Measurements from ENCODE around the gene PDE6G. TPM values are rescaled to one million over a fixed set of nuclear protein-coding genes. Genes with fewer than 3 reads are reported as not detected.

Gene PDE6G
- total and polyA plus RNA-seq, 2 of the 8 experiments (the other 6 are each of a cell fraction or from before 2014, with no cell fraction given) = 5.8 to 12.9 TPM

DNA sequence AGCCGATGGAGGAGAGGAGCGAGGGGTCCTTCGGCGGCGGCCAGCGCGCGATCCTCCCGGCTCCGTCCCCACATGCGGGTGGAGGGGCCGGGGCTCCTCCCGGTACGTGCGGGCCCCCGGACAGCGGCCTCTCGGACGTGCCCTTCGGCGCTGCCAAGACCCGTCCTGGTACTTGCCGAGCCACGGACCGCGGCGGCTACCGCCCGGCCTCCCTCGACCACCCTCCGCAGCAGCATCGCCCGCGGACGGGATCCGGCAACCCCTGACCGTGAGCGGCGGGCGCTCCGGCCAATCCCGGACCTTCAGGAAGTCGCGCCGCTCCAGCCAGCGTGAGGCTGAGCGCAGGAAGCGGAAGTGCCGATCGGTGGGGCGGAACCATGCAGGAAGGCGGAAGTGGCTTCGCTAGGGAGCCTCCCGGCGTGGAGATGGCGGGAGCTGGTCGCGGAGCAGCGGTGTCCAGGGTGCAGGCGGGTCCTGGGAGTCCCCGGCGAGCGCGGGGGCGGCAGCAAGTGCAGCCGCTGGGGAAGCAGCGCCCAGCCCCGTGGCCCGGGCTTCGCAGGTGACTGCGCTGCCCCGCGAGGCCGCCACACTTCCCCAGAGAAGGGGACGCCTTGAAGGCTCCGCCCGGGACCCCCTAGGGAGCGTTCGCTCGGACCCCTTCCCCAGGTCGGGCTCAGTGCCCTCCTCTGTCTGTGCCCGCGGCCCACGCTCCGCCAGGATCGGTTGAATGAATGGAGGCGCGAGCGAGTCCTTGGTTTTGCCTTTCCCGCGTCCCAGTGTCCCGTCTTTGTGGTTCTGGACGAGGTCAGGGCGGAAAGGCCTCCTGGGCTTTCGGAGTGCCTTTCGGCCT, 10.2 kb upstream of the PDE6G start, which contains the start of the genes CCDC137 and OXLD1 (continued):
- TF ChIP-seq, protein P1, sequence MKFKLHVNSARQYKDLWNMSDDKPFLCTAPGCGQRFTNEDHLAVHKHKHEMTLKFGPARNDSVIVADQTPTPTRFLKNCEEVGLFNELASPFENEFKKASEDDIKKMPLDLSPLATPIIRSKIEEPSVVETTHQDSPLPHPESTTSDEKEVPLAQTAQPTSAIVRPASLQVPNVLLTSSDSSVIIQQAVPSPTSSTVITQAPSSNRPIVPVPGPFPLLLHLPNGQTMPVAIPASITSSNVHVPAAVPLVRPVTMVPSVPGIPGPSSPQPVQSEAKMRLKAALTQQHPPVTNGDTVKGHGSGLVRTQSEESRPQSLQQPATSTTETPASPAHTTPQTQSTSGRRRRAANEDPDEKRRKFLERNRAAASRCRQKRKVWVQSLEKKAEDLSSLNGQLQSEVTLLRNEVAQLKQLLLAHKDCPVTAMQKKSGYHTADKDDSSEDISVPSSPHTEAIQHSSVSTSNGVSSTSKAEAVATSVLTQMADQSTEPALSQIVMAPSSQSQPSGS (IDR thresholded peaks at IDR 0.05; ENCODE audit: low read length) = no peak
- TF ChIP-seq KDM1A (IDR thresholded peaks at IDR 0.05; ENCODE audit: borderline replicate concordance, low read length) (no peak), FOSL1 (IDR thresholded peaks at IDR 0.05; ENCODE audit: insufficient read depth, low read depth, low read length) (no peak), CBX5 (IDR thresholded peaks at IDR 0.05; ENCODE audit: low read depth, low read length) (no peak), TAF1 (IDR thresholded peaks at IDR 0.05; ENCODE audit: low read depth, low read length) (peak; percentile 76), SUZ12 (IDR thresholded peaks at IDR 0.05; ENCODE audit: low read length) (no peak), GTF2F1 (IDR thresholded peaks at IDR 0.05; ENCODE audit: borderline replicate concordance, low read depth, low read length) (peak; percentile 27; the same call in 1 of the 2 replicates)
- TF ChIP-seq, protein P2, sequence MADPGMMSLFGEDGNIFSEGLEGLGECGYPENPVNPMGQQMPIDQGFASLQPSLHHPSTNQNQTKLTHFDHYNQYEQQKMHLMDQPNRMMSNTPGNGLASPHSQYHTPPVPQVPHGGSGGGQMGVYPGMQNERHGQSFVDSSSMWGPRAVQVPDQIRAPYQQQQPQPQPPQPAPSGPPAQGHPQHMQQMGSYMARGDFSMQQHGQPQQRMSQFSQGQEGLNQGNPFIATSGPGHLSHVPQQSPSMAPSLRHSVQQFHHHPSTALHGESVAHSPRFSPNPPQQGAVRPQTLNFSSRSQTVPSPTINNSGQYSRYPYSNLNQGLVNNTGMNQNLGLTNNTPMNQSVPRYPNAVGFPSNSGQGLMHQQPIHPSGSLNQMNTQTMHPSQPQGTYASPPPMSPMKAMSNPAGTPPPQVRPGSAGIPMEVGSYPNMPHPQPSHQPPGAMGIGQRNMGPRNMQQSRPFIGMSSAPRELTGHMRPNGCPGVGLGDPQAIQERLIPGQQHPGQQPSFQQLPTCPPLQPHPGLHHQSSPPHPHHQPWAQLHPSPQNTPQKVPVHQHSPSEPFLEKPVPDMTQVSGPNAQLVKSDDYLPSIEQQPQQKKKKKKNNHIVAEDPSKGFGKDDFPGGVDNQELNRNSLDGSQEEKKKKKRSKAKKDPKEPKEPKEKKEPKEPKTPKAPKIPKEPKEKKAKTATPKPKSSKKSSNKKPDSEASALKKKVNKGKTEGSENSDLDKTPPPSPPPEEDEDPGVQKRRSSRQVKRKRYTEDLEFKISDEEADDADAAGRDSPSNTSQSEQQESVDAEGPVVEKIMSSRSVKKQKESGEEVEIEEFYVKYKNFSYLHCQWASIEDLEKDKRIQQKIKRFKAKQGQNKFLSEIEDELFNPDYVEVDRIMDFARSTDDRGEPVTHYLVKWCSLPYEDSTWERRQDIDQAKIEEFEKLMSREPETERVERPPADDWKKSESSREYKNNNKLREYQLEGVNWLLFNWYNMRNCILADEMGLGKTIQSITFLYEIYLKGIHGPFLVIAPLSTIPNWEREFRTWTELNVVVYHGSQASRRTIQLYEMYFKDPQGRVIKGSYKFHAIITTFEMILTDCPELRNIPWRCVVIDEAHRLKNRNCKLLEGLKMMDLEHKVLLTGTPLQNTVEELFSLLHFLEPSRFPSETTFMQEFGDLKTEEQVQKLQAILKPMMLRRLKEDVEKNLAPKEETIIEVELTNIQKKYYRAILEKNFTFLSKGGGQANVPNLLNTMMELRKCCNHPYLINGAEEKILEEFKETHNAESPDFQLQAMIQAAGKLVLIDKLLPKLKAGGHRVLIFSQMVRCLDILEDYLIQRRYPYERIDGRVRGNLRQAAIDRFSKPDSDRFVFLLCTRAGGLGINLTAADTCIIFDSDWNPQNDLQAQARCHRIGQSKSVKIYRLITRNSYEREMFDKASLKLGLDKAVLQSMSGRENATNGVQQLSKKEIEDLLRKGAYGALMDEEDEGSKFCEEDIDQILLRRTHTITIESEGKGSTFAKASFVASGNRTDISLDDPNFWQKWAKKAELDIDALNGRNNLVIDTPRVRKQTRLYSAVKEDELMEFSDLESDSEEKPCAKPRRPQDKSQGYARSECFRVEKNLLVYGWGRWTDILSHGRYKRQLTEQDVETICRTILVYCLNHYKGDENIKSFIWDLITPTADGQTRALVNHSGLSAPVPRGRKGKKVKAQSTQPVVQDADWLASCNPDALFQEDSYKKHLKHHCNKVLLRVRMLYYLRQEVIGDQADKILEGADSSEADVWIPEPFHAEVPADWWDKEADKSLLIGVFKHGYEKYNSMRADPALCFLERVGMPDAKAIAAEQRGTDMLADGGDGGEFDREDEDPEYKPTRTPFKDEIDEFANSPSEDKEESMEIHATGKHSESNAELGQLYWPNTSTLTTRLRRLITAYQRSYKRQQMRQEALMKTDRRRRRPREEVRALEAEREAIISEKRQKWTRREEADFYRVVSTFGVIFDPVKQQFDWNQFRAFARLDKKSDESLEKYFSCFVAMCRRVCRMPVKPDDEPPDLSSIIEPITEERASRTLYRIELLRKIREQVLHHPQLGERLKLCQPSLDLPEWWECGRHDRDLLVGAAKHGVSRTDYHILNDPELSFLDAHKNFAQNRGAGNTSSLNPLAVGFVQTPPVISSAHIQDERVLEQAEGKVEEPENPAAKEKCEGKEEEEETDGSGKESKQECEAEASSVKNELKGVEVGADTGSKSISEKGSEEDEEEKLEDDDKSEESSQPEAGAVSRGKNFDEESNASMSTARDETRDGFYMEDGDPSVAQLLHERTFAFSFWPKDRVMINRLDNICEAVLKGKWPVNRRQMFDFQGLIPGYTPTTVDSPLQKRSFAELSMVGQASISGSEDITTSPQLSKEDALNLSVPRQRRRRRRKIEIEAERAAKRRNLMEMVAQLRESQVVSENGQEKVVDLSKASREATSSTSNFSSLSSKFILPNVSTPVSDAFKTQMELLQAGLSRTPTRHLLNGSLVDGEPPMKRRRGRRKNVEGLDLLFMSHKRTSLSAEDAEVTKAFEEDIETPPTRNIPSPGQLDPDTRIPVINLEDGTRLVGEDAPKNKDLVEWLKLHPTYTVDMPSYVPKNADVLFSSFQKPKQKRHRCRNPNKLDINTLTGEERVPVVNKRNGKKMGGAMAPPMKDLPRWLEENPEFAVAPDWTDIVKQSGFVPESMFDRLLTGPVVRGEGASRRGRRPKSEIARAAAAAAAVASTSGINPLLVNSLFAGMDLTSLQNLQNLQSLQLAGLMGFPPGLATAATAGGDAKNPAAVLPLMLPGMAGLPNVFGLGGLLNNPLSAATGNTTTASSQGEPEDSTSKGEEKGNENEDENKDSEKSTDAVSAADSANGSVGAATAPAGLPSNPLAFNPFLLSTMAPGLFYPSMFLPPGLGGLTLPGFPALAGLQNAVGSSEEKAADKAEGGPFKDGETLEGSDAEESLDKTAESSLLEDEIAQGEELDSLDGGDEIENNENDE (IDR thresholded peaks at IDR 0.05; ENCODE audit: insufficient replicate concordance, low read length) = no peak

Data from H1 (cell line).